Adrenal gland (tissue), 12 donors: ENCODE measurements around the gene PMF1. TPM values are rescaled to one million over a fixed set of nuclear protein-coding genes. Genes with fewer than 3 reads are reported as not detected.
"Not testable (repeated sequence)": the region's sequence is repeated elsewhere in the genome, so short reads cannot be mapped to it uniquely, and the experiment has no call there.

Experiments used
- DNase-seq, 7 donors: peaks; one replicate each; pipeline ENCODE4 v3.0.0-alpha.2; 2019 to 2020
- H3K27ac ChIP-seq, 5 donors: fragments of 200-600 bp; sonication (generic) in 4 of 5; 1 replicate in 3 of 5; 2 replicates in 2 of 5; pipeline versions ENCODE4 v1.5.1 to v1.8.0; 2016 to 2020; ENCODE audit warnings: mild to moderate bottlenecking in 1 of 5
- H3K27me3 ChIP-seq: fragments of 200-600 bp; 2 replicates; pipeline ENCODE4 v1.8.0; 2021
- H3K36me3 ChIP-seq, 2 donors: fragments of 200-600 bp; replicated peaks in 1 of 2; 1 replicate in 1 of 2; 2 replicates in 1 of 2; pipeline versions ENCODE4 v1.5.1 to v1.8.0; 2018 to 2022
- H3K4me1 ChIP-seq, 2 donors: fragments of 200-600 bp; replicated peaks in 1 of 2; 1 replicate in 1 of 2; 2 replicates in 1 of 2; pipeline versions ENCODE4 v1.5.1 to v1.8.0; 2018 to 2021
- H3K4me3 ChIP-seq, 4 donors: fragments of 200-600 bp; sonication (generic) in 3 of 4; one replicate each; pipeline ENCODE4 v1.5.1; 2016 to 2018
- H3K9me3 ChIP-seq, 3 donors: fragments of 200-600 bp; sonication (generic) in 1 of 3; replicated peaks in 1 of 3; 1 replicate in 2 of 3; 2 replicates in 1 of 3; pipeline versions ENCODE4 v1.5.1 to v1.8.0; 2016 to 2021
- POLR2A ChIP-seq, 2 donors: fragments of 450-650 bp; IDR thresholded peaks; one replicate each; pipeline ENCODE4 v1.6.1; 2017; ENCODE audit warnings: antibody characterized with exemption in 2 of 2, mild to moderate bottlenecking in 2 of 2, moderate library complexity in 1 of 2
- WGBS, 4 donors: extraction: QIAGEN DNeasy Blood & Tissue Kit in 2 of 4; methylation state at CpG; one replicate each; pipeline versions ENCODE4 v1.1.5 to v1.1.7; 2013 to 2017; 5-methylcytosine and 5-hydroxymethylcytosine counted together
- intact Hi-C, 2 donors: fragments of 100-400 bp; cut with DNase I; formaldehyde crosslinking; loops; one replicate each; pipeline versions ENCODE4 v1.14.1 to v1.15.0; 2022 to 2023
- polyA plus RNA-seq, 3 donors: library from polyadenylated mRNA; stranded (reverse); fragments of 200-250 nt in 2 of 3; fragments of 350-450 nt in 1 of 3; fragmentation: Illumina TruSeq in 1 of 3; extraction: RNeasy Lipid Tissue Mini Kit (QIAGEN cat#74804) in 1 of 3; gene quantifications; one replicate each; pipeline ENCODE4 v1.2.3, GENCODE V29; 2013 to 2014
- total RNA-seq, 9 donors: library from RNA; depleted of rRNA in 4 of 9; stranded (reverse); fragments of >200 nt in 4 of 9; fragments of 120-200 nt in 1 of 9; fragmentation: NEBNext Ultra II Directional in 1 of 9; extraction: Animal tissue kit (Norgen Biotek cat#: 25700) in 1 of 9; gene quantifications; one replicate each; pipeline versions ENCODE4 v1.1.0 to v1.2.4, GENCODE V29; 2013 to 2023
- TF ChIP-seq, protein P1 (sequence below), 6 experiments: fragments of 450-650 bp in 4 of 6; fragments of 200-600 bp in 2 of 6; sonication (generic) in 1 of 6; IDR thresholded peaks; 1 replicate in 5 of 6; 2 replicates in 1 of 6; pipeline versions ENCODE4 v1.5.1 to v1.8.0; 2016 to 2021; ENCODE audit warnings: antibody characterized with exemption in 6 of 6, mild to moderate bottlenecking in 2 of 6, moderate library complexity in 1 of 6
- donor health status: healthy with polysubstance abuse.
- donor health status: Bipolar disorder and iron deficiency.
- donor health status: DM: yes; HTN: yes; CAD: no.
- donor health status: DM: no; HTN: no; CAD: no.
- donor health status: DM: no; HTN: no; CAD: no.
- donor health status: DM: yes; HTN: yes; CAD: no.

Gene PMF1
- total and polyA plus RNA-seq, 12 donors: 45.6 to 103 (median 67.7) TPM

DNA sequence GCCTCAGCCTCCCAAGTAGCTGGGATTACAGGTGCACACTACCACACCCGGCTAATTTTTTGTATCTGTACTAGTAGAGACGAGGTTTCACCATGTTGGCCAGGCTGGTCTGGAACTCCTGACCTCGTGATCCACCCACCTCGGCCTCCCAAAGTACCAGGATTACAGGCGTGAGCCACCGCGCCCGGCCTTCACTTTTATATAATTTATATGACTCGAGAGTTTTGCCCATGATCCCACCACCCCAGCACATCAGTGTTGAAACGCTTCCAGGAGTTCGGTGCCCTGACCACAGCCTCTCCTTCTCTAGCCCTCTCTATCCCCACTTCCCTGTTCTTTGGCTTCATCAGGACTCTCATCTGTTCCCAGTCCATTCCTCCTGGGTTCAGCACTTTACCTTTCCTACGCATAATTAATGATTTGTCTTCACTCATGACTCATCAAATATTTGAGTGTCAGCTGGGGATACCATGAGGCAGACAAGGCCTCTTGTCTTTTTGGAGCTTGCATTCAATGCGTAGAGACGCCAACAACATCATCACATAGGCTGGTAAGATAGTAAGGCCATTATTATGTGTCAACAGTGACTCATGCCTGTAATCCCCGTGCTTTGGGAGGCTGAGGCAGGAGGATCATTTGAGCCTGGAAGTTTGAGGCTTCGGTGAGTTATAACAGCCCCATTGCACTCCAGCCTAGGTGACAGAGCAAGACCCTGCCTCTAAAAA is 1.4 kb downstream of the PMF1 start:
- H3K27me3 ChIP-seq: no peaks in the 10 kb centered on the region
- peak overlapping the region in 2 of 5 donors; percentile 5 to 97 for H3K27ac ChIP-seq
- H3K4me3 ChIP-seq: peak overlapping the region in 1 of 4 donors; percentile 67
- H3K9me3 ChIP-seq: no peaks in the 10 kb centered on the region
- peaks cover 28 to 31% of the 10 kb centered on the region in 2 donors for H3K4me1 ChIP-seq
- 75 to 82% (median 77%) methylated on average over 16 of the region's 16 CpGs for WGBS, 4 donors
- intact Hi-C loops: no loop called here
- peak in 1 of 7 donors; percentile 62 for DNase-seq
- peaks cover 0 to 17% of the 10 kb centered on the region in 2 donors for H3K36me3 ChIP-seq
- TF ChIP-seq, protein P1, sequence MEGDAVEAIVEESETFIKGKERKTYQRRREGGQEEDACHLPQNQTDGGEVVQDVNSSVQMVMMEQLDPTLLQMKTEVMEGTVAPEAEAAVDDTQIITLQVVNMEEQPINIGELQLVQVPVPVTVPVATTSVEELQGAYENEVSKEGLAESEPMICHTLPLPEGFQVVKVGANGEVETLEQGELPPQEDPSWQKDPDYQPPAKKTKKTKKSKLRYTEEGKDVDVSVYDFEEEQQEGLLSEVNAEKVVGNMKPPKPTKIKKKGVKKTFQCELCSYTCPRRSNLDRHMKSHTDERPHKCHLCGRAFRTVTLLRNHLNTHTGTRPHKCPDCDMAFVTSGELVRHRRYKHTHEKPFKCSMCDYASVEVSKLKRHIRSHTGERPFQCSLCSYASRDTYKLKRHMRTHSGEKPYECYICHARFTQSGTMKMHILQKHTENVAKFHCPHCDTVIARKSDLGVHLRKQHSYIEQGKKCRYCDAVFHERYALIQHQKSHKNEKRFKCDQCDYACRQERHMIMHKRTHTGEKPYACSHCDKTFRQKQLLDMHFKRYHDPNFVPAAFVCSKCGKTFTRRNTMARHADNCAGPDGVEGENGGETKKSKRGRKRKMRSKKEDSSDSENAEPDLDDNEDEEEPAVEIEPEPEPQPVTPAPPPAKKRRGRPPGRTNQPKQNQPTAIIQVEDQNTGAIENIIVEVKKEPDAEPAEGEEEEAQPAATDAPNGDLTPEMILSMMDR (IDR thresholded peaks at IDR 0.05): no peak
- no peak for TF ChIP-seq POLR2A (IDR thresholded peaks at IDR 0.05)

DNA sequence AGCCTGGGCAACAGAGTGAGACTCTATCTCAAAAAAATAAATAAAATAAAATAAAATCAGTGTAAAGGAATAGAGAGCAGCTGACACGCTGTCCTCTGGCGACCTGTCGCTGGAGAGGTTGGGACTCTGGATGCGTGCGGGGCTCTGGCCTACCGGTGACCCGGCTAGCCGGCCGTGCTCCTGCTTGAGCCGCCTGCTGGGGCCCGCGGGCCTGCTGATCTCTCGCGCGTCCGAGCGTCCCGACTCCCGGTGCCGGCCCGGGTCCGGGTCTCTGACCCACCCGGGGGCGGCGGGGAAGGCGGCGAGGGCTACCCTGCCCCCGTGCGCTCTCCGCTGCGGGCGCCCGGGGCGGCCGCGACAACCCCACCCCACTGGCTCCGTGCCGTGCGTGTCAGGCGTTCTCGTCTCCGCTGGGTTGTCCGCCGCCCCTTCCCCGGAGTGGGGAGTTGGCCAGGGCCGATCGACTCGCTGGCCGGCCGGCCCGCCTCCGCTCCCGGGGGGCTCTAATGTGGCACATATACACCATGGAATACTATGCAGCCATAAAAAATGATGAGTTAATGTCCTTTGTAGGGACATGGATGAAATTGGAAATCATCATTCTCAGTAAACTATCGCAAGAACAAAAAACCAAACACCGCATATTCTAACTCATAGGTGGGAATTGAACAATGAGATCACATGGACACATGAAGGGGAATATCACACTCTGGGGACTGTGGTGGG is 3.7 kb downstream of the PMF1 start:
- H3K36me3 ChIP-seq: peaks cover 0 to 14% of the 10 kb centered on the region in 2 donors
- H3K9me3 ChIP-seq, H3K27ac ChIP-seq, DNase-seq, H3K27me3 ChIP-seq, H3K4me3 ChIP-seq, intact Hi-C loops: not testable (repeated sequence)
- WGBS, 4 donors: 90 to 98% (median 94%) methylated on average over 27 to 55 of the region's 55 CpGs
- peaks cover 28 to 31% of the 10 kb centered on the region in 2 donors for H3K4me1 ChIP-seq

DNA sequence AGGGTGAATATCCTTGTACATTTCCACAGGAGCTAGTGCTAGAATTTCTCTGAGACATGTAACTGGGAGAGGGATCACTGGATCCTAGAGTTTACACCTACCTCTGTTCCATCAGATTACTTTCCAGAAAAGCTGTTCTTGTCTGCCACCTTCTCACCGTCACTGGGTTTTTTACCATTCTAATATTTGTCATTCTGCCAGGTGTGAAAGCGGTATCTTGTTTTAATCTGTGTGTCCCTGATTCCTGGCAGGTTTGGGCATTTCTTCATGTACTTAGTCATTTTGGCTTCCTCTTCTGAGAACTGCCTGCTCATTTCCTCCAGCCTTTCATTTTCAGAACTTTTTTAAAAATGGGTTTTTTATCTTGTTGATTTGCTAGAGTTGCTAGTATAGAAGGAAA is 5.1 kb downstream of the PMF1 start:
- H3K27me3 ChIP-seq: no peaks in the 10 kb centered on the region
- peak overlapping the region; percentile 50 to 77 (median 65) for H3K27ac ChIP-seq
- no peaks in the 10 kb centered on the region for H3K9me3 ChIP-seq
- TF ChIP-seq POLR2A (IDR thresholded peaks at IDR 0.05): no peak
- TF ChIP-seq, protein P1 (IDR thresholded peaks at IDR 0.05): no peak
- H3K4me3 ChIP-seq: no peak overlapping the region
- WGBS, 4 donors: 14 to 19% (median 17%) methylated on average over 2 of the region's 2 CpGs
- peak in 4 of 7 donors; percentile 56 to 77 (median 70) for DNase-seq
- intact Hi-C loops: no loop called here
- H3K36me3 ChIP-seq: peaks cover 0 to 27% of the 10 kb centered on the region in 2 donors
- peaks cover 28 to 31% of the 10 kb centered on the region in 2 donors for H3K4me1 ChIP-seq

DNA sequence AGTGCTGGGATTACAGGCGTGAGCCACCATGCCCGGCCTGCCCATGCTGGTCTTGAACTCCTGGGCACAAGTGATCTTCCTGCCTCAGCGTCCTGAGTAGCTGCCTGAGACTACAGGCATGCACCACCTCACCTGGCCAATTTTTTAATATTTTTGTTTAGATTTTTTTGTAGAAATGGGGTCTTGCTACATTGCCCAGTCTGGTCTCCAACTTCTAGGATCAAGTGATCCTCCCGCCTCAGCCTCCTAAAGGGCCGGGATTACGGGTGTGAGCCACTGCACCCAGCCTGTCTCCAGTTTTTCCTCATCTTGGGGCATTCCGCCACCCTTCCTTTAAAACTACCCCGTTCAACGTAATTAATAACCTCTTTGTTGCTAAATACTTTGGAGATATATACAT is 7.4 kb downstream of the PMF1 start:
- Histone ChIP-seq H3K27me3 (no peaks in the 10 kb centered on the region), H3K27ac (no peak overlapping the region), H3K9me3 (no peaks in the 10 kb centered on the region), H3K4me1 (peaks cover 15 to 20% of the 10 kb centered on the region in 2 donors), H3K4me3 (no peak overlapping the region), H3K36me3 (peaks cover 0 to 40% of the 10 kb centered on the region in 2 donors)
- no peak for TF ChIP-seq POLR2A (IDR thresholded peaks at IDR 0.05)
- TF ChIP-seq, protein P1 (IDR thresholded peaks at IDR 0.05): no peak
- no peak for DNase-seq
- intact Hi-C loops: loop anchor here (5.0 kb wide), 2 partner anchors 73 to 123 kb away; no protein-coding TSS in a partner anchor
- 97 to 98% (median 98%) methylated on average over 9 of the region's 9 CpGs for WGBS, 4 donors
